ENCODE data around the gene SSX4B.
"Not testable (repeated sequence)": the region's sequence is repeated elsewhere in the genome, so short reads cannot be mapped to it uniquely, and the experiment has no call there.

- not testable (repeated sequence) for TF ChIP-seq TAF1 (IDR thresholded peaks at IDR 0.05; ENCODE audit: borderline replicate concordance, low read depth, low read length); POLR2AphosphoS5 (IDR thresholded peaks at IDR 0.05; ENCODE audit: low read depth, low read length); POLR2A (IDR thresholded peaks at IDR 0.05; ENCODE audit: low read depth, low read length)
Observed at GRCh38 chrX:48430166-48430565, 18.4 kb upstream of the SSX4B start.
